SHP77 treated with DMSO at 0.1 percent for 48 hours (cell line): ENCODE measurements around the gene ADAMTS19.

Experiments
- DNase-seq: peaks from one replicate; lab custom pipeline; 2025; lab: John Stamatoyannopoulos, UW

ADAMTS19 gene

GRCh38 chr5:129770024-129770820, 310.1 kb downstream of the ADAMTS19 start:
- no peak for DNase-seq

GRCh38 chr5:129771058-129771838, 311.1 kb downstream of the ADAMTS19 start:
- no peak for DNase-seq

DNA sequence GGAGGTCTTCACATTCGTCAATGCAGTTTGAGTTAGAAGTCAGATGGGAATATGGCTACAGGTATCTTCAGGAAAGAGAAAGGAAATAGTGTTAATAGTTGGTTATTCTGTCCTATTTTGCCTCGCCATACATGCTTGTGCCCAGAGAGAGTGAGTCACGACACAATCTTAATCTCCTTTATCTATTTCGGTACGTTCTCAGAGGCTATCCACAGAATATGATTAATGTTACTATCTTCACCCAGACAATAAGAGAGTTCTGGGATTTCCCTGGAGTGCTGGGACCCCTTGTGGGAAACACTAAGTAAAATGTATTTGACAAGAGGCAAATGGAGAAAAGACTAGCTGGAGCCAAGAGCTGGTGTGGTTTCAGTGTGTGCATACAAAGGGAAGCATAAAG, 313.3 kb downstream of the ADAMTS19 start:
- no peak for DNase-seq

DNA sequence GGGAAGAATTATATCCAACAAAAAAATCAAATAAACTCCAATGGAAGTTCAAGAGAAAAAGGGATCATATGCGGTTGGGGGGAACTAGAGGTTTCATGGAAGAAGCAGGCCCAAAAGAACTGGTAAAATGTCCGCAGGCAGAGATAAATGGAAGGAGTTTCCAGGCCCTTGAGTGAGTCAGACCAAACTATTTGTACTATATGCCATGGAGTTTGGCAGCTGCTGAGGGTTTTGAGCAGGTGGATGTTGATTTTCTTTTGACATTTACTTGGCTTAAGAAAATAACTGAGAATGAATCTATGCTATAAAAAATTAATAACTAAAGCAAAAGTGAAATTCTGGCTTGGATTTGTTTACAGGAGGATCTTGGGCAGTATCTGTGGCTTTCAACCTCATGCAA, 321.5 kb downstream of the ADAMTS19 start:
- no peak for DNase-seq
